ENCODE measurements around the gene GGCT.

GGCT gene

GRCh38 chr7:30459591-30460245 lies 44.9 kb downstream of the GGCT start:
- TF ChIP-seq CTCF (IDR thresholded peaks at IDR 0.05; ENCODE audit: low read depth, low read length) (no peak), MYC (IDR thresholded peaks at IDR 0.05; ENCODE audit: low read depth, low read length) (no peak), POLR2A (IDR thresholded peaks at IDR 0.05; ENCODE audit: extremely low read depth, insufficient read length) (no peak)
- TF ChIP-seq, protein P1, sequence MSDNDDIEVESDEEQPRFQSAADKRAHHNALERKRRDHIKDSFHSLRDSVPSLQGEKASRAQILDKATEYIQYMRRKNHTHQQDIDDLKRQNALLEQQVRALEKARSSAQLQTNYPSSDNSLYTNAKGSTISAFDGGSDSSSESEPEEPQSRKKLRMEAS (IDR thresholded peaks at IDR 0.05; ENCODE audit: low read depth, low read length), result no peak
- peak overlapping the region; percentile 7 for H3K4me3 ChIP-seq (ENCODE audit: low read depth, low read length)
- DNase-seq (ENCODE audit: low read depth), result peak; percentile 65

DNA sequence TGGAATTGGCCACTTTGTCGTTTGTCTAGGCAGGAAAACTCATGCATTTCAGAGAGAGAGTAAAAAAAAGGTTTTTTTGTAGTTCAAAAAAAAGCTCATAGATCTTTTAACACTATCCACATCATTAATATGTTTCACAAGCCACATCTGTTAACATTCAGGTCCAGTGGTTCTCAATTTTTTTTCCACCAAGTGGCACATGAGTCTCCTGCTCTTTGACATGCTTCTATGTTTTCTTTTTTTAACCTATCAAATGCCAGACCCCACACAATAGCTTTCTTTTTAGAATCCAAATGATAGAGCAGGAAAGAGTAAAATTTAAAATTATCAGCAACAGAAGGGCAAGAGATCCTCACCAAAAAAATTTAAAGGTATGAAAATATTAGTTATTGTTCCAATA lies 46.3 kb downstream of the GGCT start:
- DNase-seq (ENCODE audit: low read depth), result no peak
- no peak overlapping the region for H3K4me3 ChIP-seq (ENCODE audit: low read depth, low read length)
- TF ChIP-seq, protein P1 (IDR thresholded peaks at IDR 0.05; ENCODE audit: low read depth, low read length), result no peak
- TF ChIP-seq MYC (IDR thresholded peaks at IDR 0.05; ENCODE audit: low read depth, low read length) (no peak), POLR2A (IDR thresholded peaks at IDR 0.05; ENCODE audit: extremely low read depth, insufficient read length) (no peak), CTCF (IDR thresholded peaks at IDR 0.05; ENCODE audit: low read depth, low read length) (no peak)

DNA sequence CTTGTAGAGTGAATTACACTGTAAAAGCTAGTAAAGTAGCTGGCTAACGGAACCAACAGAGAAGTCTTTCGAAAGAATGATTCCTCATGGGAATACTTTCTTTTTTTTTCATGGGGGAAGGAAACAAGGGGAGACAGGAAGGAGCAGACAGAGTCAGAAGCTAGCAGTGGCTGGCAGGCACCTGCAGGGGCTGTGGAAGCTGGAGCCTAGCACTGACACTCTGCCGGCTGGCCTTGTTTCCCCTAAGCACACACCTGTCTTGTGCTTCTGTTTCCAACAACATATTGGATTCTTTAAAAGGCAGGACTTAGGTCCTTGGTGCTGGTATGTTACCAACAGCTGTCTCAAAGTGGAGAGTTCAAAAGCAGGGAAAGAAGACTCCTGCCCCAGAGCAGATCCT lies 50.7 kb downstream of the GGCT start:
- TF ChIP-seq POLR2A (IDR thresholded peaks at IDR 0.05; ENCODE audit: extremely low read depth, insufficient read length) (no peak), MYC (IDR thresholded peaks at IDR 0.05; ENCODE audit: low read depth, low read length) (no peak), CTCF (IDR thresholded peaks at IDR 0.05; ENCODE audit: low read depth, low read length) (no peak)
- TF ChIP-seq, protein P1 (IDR thresholded peaks at IDR 0.05; ENCODE audit: low read depth, low read length), result no peak
- H3K4me3 ChIP-seq (ENCODE audit: low read depth, low read length), result no peak overlapping the region
- DNase-seq (ENCODE audit: low read depth), result peak; percentile 61

DNA sequence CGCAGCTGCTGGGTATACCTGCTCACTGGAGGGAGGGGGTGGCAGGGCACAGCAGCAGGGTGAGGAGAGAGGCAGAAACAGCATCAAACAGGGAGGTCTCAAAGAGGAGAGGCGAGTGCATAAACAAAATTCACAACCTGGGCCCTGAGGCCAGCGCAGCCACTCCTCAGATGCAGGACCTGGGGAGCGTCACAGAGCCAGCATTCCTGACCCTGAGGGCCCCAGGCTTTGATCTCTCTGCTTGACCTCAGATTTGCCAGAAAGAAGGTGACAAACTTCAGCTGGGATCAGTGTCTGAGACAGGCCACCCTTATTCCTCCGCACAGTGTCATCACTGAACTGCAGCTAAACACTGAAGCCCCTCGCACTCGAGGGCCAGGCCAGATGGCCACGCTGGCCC lies 51.6 kb downstream of the GGCT start:
- DNase-seq (ENCODE audit: low read depth), result no peak
- TF ChIP-seq, protein P1 (IDR thresholded peaks at IDR 0.05; ENCODE audit: low read depth, low read length), result no peak
- TF ChIP-seq MYC (IDR thresholded peaks at IDR 0.05; ENCODE audit: low read depth, low read length) (no peak), CTCF (IDR thresholded peaks at IDR 0.05; ENCODE audit: low read depth, low read length) (no peak), POLR2A (IDR thresholded peaks at IDR 0.05; ENCODE audit: extremely low read depth, insufficient read length) (no peak)
- no peak overlapping the region for H3K4me3 ChIP-seq (ENCODE audit: low read depth, low read length)

GRCh38 chr7:30452280-30452930 lies 52.2 kb downstream of the GGCT start:
- TF ChIP-seq, protein P1 (IDR thresholded peaks at IDR 0.05; ENCODE audit: low read depth, low read length), result no peak
- TF ChIP-seq CTCF (IDR thresholded peaks at IDR 0.05; ENCODE audit: low read depth, low read length), result no peak
- no peak for TF ChIP-seq POLR2A (IDR thresholded peaks at IDR 0.05; ENCODE audit: extremely low read depth, insufficient read length)
- TF ChIP-seq MYC (IDR thresholded peaks at IDR 0.05; ENCODE audit: low read depth, low read length), result no peak

More at GRCh38 chr7:30452280-30452930, 52.2 kb downstream of the GGCT start:
- DNase-seq (ENCODE audit: low read depth), result no peak
- H3K4me3 ChIP-seq (ENCODE audit: low read depth, low read length), result no peak overlapping the region
